DMS53 treated with DMSO at 0.1 percent for 48 hours (cell line): ENCODE measurements around the gene TRIM10.
"Not testable (repeated sequence)": the region's sequence is repeated elsewhere in the genome, so short reads cannot be mapped to it uniquely, and the experiment has no call there.

ENCODE experiments used
- DNase-seq: peaks from one replicate; lab custom pipeline; 2025; ENCODE audit not compliant: unreplicated experiment; lab: John Stamatoyannopoulos, UW

Gene TRIM10

DNA sequence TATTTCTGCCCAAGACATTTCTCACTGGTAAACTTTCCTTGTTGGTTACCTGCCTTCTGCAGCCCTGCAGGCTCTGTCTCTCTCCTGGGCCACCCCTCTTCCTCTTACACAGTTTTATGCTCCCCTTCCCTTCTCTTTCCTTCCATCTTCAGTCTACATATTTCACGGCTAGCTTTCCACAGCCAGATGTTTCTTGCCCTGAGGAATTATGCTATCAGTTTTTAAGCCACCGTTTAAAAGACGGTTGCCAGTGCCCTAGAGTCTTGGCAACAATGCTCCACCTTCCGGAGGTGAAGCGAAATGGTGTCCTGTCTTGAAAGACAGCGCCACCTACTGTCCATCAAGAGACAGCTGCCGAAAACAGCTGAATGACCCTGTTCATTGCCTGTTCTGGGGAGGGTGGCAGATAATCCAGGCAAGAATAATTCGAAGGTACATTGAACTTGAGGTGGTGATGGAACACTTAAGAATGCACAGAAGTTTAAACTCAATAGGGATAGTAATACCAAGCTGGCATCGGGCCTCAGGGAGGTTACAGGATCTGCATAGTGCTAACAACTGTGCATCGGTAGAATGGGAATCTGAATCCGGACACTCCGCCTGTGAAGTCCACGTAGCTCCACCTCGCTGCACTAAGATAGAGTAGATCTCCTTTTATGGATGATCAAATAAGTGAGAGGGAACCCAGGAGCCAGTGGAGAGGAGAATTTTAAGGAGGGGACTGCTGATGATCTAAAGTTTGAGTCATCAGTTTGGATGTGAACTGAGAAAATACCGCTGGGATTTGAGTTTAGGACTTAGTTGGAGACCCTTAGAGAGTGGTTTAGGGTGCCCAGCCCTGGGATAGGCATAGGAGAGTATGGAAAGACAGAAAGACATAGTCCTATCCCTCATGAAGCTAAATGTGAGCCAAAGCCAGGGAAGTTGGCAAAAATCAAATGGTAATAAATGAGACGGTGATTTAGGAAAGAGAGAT is 29.8 kb downstream of the TRIM10 start:
- peak; percentile 78 for DNase-seq

DNA sequence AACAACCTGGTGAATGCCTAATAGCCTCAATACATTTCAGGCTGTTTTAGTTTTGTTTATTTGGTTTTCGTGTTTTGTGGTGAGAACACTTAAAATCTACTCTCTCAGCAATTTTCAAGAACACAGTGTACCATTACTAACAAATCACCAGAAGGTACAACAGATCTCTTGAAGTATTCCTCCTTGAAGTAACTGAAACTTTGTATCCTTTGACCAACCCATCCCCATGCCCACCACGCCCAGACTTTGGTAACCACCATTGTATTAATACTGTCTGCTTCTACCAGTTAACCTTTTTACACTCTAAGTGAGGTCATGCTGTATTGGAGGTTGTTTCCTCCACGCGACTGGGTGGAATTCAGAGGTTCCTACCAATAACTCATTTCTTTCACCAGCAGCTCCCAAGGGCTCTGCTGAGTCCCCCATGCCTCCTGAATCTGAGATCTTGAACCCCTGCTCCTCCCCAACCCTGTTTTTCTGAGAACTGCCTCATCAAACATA is 30.8 kb downstream of the TRIM10 start:
- no peak for DNase-seq

DNA sequence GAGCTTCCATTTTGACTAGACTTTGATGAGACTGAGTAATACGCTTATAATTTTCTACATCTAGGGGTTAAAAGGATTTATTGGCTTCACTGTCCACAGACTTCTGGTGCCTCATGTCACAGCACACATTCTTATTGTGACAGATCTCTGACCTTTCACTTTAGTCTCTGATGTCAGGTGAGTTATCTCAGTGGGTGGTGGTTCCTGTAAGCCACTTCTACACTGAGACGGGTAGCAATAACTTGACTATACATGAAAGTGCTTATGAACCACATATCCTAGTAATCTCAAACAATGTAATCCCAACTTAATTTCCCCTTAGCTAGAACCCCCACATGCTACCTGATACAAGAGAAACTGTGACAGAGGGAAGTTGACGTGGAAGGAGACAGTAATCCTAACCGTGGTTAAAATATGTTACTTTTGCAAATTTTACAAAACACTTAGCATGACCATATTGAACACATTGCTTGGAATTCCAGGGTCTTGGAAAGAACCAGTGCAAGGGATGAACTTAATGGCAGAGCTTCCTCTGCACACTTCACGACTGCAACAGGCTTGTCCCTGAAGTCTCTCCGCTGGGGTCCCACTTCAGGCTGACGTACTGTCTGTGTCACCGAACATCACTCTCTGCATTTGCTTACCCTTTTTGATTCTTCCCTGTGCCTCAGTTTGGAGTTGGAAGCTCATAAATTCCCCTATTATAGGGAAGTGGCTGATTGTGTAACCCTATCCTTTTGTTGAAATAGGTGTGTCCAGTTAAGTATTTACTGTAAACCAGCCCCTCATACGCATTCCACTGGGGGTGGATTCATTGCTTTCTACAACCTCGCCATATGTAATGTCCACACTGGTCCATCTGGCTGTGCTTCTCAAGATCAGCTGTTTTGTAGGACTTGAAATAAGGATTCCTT is 31.5 kb downstream of the TRIM10 start:
- DNase-seq, result no peak

DNA sequence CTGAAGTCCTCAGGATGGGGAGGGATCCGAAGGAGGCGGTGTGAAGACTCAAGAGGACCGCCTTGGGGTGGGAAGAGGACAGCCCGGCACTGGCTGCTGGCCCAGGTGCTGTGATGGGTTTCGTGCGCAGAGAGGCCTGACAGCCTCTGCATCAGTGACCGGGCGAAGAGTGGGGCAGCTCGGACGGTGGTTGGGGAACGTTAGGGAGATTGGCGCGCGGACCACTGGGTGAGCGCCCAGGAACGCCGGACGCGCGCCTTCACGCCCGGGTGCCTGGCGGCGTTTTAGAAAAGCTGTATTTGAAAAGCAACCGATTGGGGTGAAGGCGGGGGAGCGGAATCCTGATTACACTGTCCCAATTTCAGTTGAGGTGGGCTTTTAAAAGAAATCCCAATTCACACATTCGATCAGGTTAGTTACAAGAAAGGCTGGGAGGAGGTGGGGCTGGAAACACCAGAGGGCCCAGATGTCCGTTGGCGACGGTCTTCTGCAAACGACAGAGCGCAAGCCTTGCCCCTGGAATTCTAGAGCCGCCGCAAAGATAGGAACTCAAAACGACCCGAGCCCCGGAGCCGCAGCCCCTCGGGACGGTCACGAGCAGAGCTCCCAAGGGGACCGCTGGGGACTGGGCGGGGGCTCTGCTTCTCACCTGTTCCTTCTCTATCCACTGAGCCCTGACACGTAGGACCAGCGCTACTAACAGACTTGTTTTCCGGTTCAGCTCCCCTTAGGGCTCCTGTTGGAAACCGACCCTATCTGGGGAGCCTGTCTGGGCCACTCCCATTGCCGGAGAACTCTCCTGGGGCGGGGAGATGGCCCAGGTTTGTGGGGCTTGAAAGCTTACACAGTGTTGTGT is 33.5 kb downstream of the TRIM10 start:
- DNase-seq, result no peak

DNA sequence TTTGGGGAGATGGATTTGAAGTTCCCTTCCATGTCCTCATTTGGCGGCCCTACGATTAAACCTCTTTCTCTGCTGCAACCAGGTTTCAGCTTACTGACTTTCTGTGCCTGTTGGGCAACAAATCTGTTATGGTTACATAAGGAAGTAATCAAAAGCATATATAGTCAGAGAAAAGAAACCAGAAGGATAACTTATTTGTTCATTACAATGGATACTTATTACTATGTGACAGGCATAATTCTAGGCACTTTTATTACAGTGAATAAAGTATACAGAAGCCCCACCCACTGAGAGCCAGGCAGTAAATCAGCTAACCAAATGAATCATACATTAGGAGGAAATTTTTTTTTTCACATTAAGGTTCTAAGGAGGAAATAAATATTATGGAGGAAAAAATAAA is 38.5 kb downstream of the TRIM10 start:
- DNase-seq, result no peak

DNA sequence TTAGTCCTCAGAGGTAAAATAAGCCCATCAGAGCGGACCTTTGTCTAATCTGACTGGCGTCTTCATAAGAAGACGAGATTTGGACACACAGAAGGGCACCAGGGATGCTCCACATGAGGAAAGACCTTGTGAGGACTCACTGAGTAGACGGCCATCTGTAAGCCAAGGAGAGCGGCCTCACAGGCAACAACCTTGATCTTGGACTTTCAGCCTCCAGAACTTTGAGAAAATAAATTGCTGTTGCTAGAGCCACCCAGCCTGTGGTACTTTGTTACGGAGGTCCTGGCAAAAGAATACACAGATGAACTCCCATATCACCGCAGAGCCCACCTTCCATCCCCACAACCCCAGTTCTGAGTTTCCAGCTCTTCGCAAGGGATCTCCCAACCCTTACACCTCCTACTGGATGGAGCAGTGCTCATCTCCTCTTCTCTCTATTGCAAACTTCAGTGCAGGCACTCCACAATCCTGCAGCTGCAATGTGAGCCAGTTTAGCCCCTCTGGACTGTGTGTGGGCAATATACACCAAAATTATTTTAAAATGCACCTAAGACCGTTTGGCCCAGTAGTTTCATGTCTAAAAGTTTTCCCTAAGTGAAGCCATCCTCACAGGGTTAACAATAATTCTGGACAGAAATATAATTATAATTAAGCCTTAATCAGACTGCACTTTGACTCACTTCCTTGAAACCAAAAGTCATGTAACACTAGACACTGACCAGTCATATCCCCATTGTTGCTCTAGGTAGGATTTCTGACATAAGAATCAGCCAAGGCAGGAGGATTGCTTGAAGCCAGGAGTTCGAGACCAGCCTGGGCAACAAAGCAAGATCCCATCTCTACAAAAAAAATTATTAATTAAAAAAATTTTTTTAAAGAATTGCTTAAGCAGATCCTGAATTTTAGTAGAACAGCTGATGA is 39.3 kb downstream of the TRIM10 start:
- no peak for DNase-seq

DNA sequence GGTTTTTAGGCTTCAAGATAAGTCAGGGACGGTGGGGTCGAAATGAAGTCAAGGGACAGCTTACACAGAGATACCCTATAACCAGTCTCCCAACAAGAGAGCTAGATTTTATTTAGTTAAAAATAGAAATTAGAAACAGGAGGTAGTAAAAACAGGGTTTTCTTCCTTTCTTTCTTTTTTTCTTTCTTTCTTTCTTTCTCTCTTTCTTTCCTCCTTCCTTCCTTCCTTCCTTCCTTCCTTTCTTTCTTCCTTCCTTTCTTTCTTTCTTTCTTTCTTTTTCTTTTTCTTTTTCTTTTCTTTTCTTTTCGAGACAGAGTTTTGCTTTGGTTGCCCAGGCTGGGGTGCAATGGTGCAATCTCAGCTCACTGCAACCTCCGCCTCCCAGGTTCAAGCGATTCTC is 42.3 kb downstream of the TRIM10 start:
- DNase-seq, result not testable (repeated sequence)

DNA sequence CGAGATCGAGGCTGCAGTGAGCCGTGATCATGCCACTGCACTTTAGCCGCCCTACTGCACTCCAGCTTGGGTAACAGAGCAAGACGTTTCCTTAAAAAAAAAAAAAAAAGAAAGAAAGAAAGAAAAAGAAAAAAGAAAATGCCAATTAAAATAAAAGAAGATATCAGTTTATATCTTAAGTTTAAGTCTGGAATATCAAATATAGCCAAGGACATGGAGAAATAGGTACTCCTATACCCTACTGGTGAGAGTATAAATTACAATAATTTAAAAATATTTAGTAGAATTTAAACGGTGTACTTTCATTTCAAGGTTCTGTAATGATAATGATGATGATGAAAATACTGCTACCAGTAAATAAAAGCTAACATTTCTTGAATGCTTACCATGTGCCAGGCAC is 44.3 kb downstream of the TRIM10 start:
- DNase-seq, result no peak

DNA sequence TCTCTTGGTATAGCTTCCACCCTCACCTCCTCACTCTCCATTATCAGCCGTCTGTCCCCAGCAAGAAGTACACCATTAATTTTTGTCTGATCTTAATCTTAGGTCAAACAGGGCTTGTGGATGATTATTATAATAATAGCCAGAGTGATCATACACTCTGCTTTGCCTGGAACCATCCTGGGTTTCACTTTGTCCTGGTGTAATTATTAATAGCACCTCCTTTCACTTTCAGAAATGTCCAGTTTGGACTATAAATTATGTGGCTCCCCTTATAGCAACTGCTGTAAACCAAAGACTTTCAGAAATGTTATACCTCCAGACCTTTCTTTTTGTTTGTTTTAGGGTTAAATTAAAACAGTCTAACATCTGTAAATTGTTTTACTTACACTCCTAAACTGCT is 47.2 kb downstream of the TRIM10 start:
- no peak for DNase-seq

DNA sequence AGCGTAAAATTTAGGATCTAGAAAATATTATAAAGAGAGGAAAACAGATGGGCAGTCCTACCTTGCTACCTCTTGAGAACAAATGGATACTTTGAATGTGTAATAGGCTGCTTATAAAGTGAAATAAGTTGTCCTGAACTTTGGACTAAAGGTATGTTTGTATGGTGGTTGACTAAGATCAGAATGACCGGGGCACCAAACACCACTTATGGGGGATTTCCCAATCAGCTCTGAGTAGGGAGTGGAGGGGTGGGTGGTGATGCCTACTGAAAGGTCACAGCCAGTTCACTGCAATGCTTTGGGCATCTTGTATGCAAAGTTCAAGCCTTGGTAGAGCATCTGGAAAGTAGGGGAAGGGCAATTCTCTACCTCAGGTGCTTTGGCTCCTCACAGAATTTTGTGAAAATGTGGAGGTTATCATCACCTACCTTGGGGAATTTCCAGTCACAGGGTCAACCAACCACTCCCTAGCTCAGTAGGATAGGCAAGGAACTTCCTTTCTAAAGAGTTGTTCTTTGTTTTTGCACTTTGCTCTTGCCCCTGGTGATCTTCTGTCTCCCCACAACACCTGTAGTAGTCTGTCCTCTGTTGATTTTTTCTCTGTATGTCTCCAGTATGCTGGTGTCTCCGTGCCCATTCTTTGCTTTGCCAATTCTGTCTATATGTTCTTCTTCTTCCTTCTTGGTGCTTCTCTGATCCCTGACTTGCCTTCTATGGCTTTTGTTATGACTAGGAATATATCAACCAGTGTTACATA is 47.8 kb downstream of the TRIM10 start, which contains the start of gene TRIM31:
Gene TRIM31, minus strand, starts transcription at position 88 of the 757 bp plus-strand sequence. CDS start 285 bp downstream, outside the sequence.
- no peak for DNase-seq

DNA sequence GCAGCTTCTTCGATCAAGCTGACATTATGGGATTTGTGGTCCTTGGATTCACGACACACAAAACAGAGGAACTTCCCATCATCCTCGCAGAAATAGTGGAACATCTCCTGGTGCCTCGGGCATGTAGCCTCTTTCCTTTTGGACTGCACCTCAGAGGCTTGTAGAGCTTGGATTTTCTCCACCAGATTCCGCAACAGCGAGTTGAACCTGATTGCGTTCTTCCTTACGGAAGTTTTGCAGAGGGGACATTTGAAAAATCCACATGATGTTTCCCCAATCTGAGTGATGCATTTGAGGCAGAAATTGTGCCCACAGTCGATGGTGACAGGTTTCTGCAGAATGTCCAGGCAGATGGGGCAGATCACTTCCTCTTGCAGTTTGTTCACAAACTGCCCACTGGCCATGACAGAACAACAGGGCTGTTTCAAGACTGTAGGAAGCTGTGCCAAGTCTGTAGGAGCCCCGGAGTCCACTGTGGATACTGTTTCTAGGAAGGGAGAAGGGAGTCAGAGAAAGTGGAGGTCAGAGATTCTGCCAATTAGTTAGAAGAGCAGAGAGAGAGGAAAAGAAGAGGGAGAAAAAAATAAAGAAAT is 48.5 kb downstream of the TRIM10 start:
- no peak for DNase-seq

DNA sequence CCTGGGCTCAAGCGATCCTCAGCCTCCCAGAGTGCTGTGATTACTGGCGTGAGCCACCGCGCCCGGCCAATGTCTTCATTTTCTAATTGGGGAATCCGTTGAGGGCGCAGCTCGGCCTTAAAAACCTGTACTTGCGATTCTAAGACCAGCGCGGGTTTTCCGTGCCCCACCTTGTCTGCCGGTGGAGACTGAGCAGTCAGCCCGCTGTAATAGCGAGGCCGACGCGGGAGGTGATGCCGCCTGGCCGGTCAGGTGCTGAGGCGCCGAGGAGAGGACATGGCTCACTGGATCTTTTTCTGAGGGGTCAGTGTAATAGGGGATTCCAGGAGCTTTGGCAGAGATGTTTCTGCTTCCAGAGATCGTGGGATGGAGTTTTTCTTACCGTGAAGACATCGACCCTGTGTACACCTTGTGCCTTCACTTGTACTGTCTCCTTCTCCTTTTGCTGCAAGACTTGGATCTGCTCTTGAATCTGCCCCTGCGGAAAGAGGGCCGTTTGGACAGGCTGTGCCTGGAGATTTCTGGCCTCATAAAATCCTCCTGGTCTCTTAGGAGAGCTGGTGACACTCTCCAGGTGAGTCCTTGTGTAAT is 49.6 kb downstream of the TRIM10 start:
- DNase-seq, result no peak

DNA sequence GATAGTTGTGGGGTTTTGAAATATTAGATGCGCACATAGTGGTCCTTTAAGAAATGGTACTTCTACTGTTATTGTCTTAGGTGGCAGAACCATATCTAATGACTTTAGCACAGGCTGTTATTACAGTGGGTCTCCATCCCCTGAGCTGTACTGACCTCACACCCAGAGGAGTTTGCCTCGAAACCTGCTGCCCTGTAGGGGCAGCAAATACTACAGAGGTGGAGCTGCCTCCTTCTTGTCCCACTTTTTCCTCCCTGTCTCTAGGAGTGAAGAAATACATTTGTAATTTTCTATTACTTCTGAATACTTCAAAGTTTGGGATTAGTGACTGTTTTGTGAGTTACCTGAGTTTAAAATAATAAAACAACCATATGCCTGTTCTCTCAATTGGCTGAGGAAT is 56.4 kb downstream of the TRIM10 start:
- no peak for DNase-seq

DNA sequence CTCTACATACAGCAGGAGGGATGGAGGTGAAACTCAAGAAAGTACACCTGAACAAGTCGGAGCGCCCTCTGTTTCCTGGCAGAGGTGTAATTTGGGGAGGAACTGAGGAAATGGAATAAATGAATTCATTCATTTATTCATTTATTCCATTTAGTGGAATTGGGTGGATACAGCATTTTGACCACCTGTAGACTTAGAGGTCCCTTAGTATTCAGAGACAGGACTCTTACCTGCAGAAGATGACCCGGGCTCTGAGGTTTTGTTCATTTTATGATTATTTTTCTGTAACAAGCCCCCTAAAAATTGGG is 57.2 kb downstream of the TRIM10 start:
- DNase-seq, result no peak

DNA sequence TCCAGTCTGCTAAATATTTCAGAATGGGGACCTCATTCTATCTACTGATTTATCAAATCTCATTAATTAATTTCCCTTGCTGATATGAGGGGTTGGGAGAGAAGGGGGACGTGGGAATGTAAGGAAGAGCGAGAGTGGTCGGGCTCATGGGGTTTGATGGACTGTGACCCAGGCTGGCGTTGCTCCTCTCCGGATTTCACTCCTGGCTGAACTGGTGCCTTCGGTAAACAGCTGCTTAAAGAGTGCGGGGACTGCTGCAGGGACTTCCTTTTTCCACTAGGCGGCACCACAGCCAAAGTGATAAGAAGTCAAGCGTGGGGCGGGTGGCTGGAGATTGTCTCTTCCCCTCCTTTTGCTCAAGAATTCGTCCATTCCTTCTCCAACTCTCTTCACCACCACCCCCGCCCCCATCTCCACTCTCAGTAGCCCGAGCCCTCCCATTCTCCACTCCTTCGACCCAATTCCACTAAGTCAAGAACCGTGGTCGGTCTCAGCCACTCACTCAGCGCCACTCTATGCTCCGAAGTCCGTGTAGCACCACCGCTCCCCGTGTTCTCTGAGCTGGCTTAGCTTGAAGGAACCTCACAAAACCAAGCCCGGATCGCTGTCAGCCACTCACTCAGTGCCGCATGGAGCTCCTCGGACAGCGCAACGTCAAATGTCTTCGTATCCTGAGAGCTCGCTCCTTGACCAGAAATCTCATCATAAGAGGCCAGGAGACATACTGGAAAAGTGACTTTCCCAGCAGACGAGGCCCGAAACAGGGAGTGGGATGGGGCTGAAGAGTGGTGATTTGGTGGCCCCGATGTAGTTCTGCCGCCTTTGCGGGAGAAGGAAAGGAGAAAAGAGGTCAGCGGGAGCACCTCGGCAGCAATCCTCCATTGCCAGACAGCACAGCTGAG is 57.8 kb downstream of the TRIM10 start:
- peak; percentile 73 for DNase-seq

DNA sequence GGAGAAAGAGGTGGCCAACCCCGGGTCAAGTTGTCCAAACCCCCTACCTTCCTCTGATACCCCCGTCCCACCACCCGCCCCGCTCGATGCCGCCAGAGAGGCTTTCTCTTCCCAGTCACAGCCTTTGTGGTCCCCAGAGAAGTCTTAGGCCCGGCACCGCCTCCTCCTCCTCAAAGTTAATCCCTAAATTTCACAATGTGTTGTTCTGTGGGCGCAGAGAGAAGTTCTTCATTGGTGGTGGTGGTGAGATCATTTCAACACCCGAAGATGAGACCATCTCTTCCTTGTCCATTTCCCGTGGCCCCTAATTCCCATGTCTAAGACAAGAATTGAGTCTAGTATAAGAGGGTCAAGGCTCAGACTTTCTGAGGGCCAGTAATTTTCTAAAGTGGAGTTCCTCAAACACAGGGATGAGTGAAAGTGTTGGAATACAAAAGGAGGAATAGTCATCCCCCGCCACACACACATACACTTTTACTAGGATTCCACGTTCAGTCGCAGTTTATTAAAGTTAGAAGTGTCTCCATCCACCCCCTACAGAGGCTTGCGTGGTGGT is 58.5 kb downstream of the TRIM10 start:
- DNase-seq, result no peak
